Loucy (cell line): ENCODE data around the gene NCOA1.

Experiments used
- H2AFZ ChIP-seq: fragments of 200-600 bp; sonication (generic); 2 replicates; pipeline ENCODE4 v1.6.0; 2016; ENCODE audit warnings: antibody characterized with exemption, mild to moderate bottlenecking, low read length, moderate library complexity
- H3F3A ChIP-seq: fragments of 200-600 bp; 2 replicates; pipeline ENCODE4 v1.6.0; 2016; ENCODE audit warnings: antibody characterized with exemption, low read depth, mild to moderate bottlenecking
- H3K27me3 ChIP-seq: fragments of 200-600 bp; sonication (generic); 2 replicates; pipeline ENCODE4 v1.6.1; 2014; ENCODE audit warnings: low read length, mild to moderate bottlenecking; ENCODE audit not compliant: insufficient read depth, poor library complexity, severe bottlenecking
- H3K36me3 ChIP-seq: fragments of 200-600 bp; sonication (generic); 2 replicates; pipeline ENCODE4 v1.6.1; 2016; ENCODE audit warnings: low read length; ENCODE audit not compliant: insufficient read depth
- H3K4me1 ChIP-seq: fragments of 200-600 bp; sonication (generic); 2 replicates; pipeline ENCODE4 v1.5.1; 2014; ENCODE audit warnings: low read length, mild to moderate bottlenecking; ENCODE audit not compliant: insufficient read depth, poor library complexity, severe bottlenecking
- H3K4me2 ChIP-seq: fragments of 200-600 bp; sonication (generic); 2 replicates; pipeline ENCODE4 v1.6.0; 2014; ENCODE audit warnings: antibody characterized with exemption, low read length, low read depth, mild to moderate bottlenecking; ENCODE audit not compliant: poor library complexity, severe bottlenecking
- H3K4me3 ChIP-seq: fragments of 200-600 bp; sonication (generic); 2 replicates; pipeline ENCODE4 v1.5.1; 2014; ENCODE audit warnings: low read length, mild to moderate bottlenecking, mixed read lengths; ENCODE audit not compliant: poor library complexity, severe bottlenecking
- H3K79me2 ChIP-seq: fragments of 200-600 bp; sonication (generic); 2 replicates; pipeline ENCODE4 v1.6.1; 2014; ENCODE audit warnings: low read length; ENCODE audit not compliant: insufficient read depth
- H3K9ac ChIP-seq: fragments of 200-600 bp; sonication (generic); 2 replicates; pipeline ENCODE4 v1.6.0; 2014; ENCODE audit warnings: mild to moderate bottlenecking, low read depth, low read length, moderate library complexity; ENCODE audit not compliant: poor library complexity, severe bottlenecking
- H3K9me2 ChIP-seq: fragments of 200-600 bp; sonication (generic); replicated peaks from 2 replicates; pipeline ENCODE4 v1.6.1; 2016; ENCODE audit warnings: low read depth, low read length, mixed read lengths
- H3K9me3 ChIP-seq: fragments of 200-600 bp; sonication (generic); 2 replicates; pipeline ENCODE4 v1.6.1; 2014; ENCODE audit warnings: mild to moderate bottlenecking, antibody characterized with exemption, low read length, low read depth; ENCODE audit not compliant: insufficient read depth
- H4K20me1 ChIP-seq: fragments of 200-600 bp; sonication (generic); 2 replicates; pipeline ENCODE4 v1.6.0; 2014; ENCODE audit warnings: antibody characterized with exemption, low read length, mild to moderate bottlenecking; ENCODE audit not compliant: insufficient read depth, poor library complexity, severe bottlenecking
- EZH2phosphoT487 ChIP-seq: fragments of 200-600 bp; IDR thresholded peaks from 2 replicates; pipeline ENCODE4 v1.6.1; 2018; ENCODE audit warnings: antibody characterized with exemption, mild to moderate bottlenecking, moderate library complexity, borderline replicate concordance
- TF ChIP-seq, protein P1 (sequence below): fragments of 200-600 bp; sonication (generic); conservative IDR thresholded peaks from 2 replicates; pipeline ENCODE4 v1.5.1; 2014; ENCODE audit warnings: mild to moderate bottlenecking, antibody characterized with exemption, low read length

Gene NCOA1

DNA sequence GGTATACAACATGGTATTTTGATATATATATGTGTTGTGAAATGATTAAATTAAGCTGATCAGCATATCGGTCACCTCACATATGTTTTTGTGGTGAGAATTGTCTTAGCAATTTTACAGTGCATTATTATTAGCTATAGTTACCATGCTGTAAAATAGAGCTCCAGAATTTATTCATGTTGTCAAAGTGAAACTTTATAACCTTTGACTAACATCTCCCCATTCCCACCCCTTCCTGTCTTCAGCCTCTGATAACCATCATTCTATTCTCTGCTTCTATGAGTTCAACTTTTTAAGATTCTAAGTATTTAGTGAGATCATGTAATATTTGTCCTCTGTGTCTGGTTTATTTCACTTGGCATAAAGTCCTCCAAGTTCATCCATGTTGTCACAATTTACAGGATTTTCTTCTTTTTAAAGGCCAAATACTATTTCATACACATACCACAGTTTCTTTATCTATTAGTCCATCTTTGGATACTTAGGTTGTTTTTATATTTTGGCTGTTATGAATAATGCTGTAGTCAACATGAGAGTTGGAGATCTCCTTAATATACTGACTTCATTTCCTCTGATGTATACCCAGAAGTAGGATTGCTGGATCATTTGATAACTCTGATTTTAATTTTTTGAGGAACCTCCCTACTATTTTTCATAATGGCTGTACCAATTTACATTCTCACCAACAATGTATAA is 30.3 kb downstream of the NCOA1 start:
- Histone ChIP-seq H2AFZ (no peak overlapping the region), H3K36me3 (no peaks in the 10 kb centered on the region), H4K20me1 (peaks cover 2% of the 10 kb centered on the region), H3K27me3 (no peaks in the 10 kb centered on the region), H3K9me3 (0 out of 2 replicates have a peak, but pooled peaks cover 3% of the 10 kb centered on the region), H3K9me2 (no peaks in the 10 kb centered on the region), H3K4me2 (no peak overlapping the region), H3K4me1 (peaks cover 9% of the 10 kb centered on the region), H3K79me2 (peaks cover 59% of the 10 kb centered on the region), H3K4me3 (no peak overlapping the region), H3K9ac (no peak overlapping the region), H3F3A (no peaks in the 10 kb centered on the region)
- TF ChIP-seq EZH2phosphoT487: no peak
- TF ChIP-seq, protein P1, sequence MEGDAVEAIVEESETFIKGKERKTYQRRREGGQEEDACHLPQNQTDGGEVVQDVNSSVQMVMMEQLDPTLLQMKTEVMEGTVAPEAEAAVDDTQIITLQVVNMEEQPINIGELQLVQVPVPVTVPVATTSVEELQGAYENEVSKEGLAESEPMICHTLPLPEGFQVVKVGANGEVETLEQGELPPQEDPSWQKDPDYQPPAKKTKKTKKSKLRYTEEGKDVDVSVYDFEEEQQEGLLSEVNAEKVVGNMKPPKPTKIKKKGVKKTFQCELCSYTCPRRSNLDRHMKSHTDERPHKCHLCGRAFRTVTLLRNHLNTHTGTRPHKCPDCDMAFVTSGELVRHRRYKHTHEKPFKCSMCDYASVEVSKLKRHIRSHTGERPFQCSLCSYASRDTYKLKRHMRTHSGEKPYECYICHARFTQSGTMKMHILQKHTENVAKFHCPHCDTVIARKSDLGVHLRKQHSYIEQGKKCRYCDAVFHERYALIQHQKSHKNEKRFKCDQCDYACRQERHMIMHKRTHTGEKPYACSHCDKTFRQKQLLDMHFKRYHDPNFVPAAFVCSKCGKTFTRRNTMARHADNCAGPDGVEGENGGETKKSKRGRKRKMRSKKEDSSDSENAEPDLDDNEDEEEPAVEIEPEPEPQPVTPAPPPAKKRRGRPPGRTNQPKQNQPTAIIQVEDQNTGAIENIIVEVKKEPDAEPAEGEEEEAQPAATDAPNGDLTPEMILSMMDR: no peak

DNA sequence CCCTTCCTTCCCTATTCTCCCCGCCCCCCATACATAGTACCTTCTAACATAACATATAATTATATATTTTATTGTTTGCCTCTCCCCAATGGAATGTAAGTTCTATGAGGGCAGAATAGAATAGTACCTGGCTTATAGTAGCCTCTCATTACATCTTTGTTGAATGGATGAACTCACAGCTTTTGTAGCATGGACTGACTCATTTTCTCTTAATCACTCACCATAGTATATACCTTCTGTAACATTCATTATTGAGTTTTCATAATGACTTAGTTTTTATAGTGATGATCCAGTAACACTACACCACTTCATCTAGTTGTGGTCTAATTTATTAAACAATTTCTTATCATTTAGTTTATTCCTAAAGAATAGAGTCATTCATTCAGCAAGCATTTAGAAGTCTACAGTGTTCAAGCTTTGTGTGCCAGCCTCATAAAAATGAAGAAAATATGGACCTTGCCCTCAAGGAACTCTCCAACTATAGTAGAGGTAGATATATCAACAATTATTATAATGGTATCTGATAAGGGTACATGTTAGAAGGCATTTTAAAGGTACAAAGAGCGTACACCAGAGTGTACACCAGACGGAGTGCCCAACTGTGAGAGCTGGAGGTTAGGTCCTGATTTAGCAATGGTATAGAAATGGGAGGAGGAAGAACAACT is 31.1 kb downstream of the NCOA1 start:
- Histone ChIP-seq H3K4me2 (no peak overlapping the region), H2AFZ (no peak overlapping the region), H3K4me3 (no peak overlapping the region), H3K27me3 (no peaks in the 10 kb centered on the region), H3K9me2 (no peaks in the 10 kb centered on the region), H3K36me3 (no peaks in the 10 kb centered on the region), H3K9me3 (0 out of 2 replicates have a peak, but pooled peaks cover 3% of the 10 kb centered on the region), H3F3A (no peaks in the 10 kb centered on the region), H3K4me1 (peaks cover 9% of the 10 kb centered on the region), H3K79me2 (peaks cover 64% of the 10 kb centered on the region), H3K9ac (no peak overlapping the region), H4K20me1 (peaks cover 2% of the 10 kb centered on the region)
- TF ChIP-seq, protein P1: no peak
- no peak for TF ChIP-seq EZH2phosphoT487

DNA sequence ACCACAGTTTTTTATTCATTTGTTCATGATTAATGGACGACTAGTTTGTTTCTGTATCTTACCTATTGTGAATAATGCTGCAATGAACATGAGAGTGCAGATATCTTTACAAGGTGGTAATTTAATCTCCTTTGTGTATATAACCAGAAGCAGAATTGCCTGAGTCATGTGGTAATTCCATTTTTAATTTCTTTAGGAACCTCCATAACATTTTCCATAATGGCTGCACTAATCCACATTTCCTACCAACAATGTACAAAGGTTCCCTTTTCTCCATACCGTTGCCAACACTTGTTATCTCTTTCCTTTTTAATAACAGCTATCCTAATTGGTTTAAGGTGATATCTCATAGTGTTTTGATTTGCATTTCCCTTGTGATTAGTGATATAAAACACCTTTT is 36.5 kb downstream of the NCOA1 start:
- Histone ChIP-seq H4K20me1 (no peaks in the 10 kb centered on the region), H3K9me3 (peaks cover 4% of the 10 kb centered on the region; the same call in 1 of the 2 replicates), H3K4me1 (no peaks in the 10 kb centered on the region), H3K27me3 (no peaks in the 10 kb centered on the region), H3K36me3 (no peaks in the 10 kb centered on the region), H3K4me3 (no peak overlapping the region), H3K9ac (no peak overlapping the region), H3K79me2 (peaks cover 63% of the 10 kb centered on the region; the same call in 1 of the 2 replicates), H3K9me2 (no peaks in the 10 kb centered on the region), H3F3A (no peaks in the 10 kb centered on the region), H2AFZ (no peak overlapping the region), H3K4me2 (no peak overlapping the region)
- TF ChIP-seq, protein P1: no peak
- TF ChIP-seq EZH2phosphoT487: no peak
